CD14-positive monocyte (primary cell): Measurements from ENCODE around the gene RPL31. TPM values are rescaled to one million over a fixed set of nuclear protein-coding genes. Genes with fewer than 3 reads are reported as not detected.

ENCODE experiments used
- DNase-seq, 3 donors: peaks; one replicate each; pipeline ENCODE4 v3.0.0-alpha.2; 2011 to 2022
- H2AFZ ChIP-seq: 2 replicates; pipeline ENCODE4 v1.6.0; 2012; ENCODE audit warnings: mild to moderate bottlenecking, low read depth, low read length, inconsistent platforms; ENCODE audit not compliant: insufficient read depth, poor library complexity, severe bottlenecking
- H3K27ac ChIP-seq, 2 donors: 1 replicate in 1 of 2; 2 replicates in 1 of 2; pipeline ENCODE4 v1.5.1; 2012 to 2013; ENCODE audit warnings: low read length in 2 of 2, control low read depth in 1 of 2, inconsistent platforms in 1 of 2, low read depth in 1 of 2, mild to moderate bottlenecking in 1 of 2
- H3K27me3 ChIP-seq, 2 donors: one replicate each; pipeline versions ENCODE4 v1.6.0 to v1.6.1; 2011 to 2013; ENCODE audit warnings: low read length in 2 of 2; ENCODE audit not compliant: control insufficient read depth in 2 of 2, insufficient read depth in 2 of 2
- H3K36me3 ChIP-seq, 2 donors: replicated peaks in 1 of 2; 1 replicate in 1 of 2; 2 replicates in 1 of 2; pipeline versions ENCODE4 v1.5.1 to v1.6.1; 2012 to 2013; ENCODE audit warnings: low read length in 2 of 2, control low read depth in 1 of 2, inconsistent platforms in 1 of 2, mild to moderate bottlenecking in 1 of 2; ENCODE audit not compliant: insufficient read depth in 2 of 2, control insufficient read depth in 1 of 2
- H3K4me1 ChIP-seq, 2 donors: 1 replicate in 1 of 2; 2 replicates in 1 of 2; pipeline versions ENCODE4 v1.5.1 to v1.6.1; 2012 to 2013; ENCODE audit warnings: low read length in 2 of 2, control low read depth in 1 of 2, inconsistent platforms in 1 of 2, mild to moderate bottlenecking in 1 of 2, moderate library complexity in 1 of 2; ENCODE audit not compliant: insufficient read depth in 2 of 2, control insufficient read depth in 1 of 2
- H3K4me2 ChIP-seq: replicated peaks from 2 replicates; pipeline ENCODE3; 2012; ENCODE audit warnings: low read length, moderate library complexity, mild to moderate bottlenecking; ENCODE audit not compliant: poor library complexity, severe bottlenecking; ENCODE audit errors: extremely low read depth
- H3K4me3 ChIP-seq, 3 experiments: fragments of 200-600 bp in 1 of 3; sonication (generic) in 1 of 3; replicated peaks in 1 of 3; 1 replicate in 2 of 3; 2 replicates in 1 of 3; pipeline ENCODE4 v1.5.1; 2011 to 2013; ENCODE audit warnings: low read length in 3 of 3, mild to moderate bottlenecking in 3 of 3, control low read depth in 2 of 3, low read depth in 2 of 3, inconsistent platforms in 1 of 3, moderate library complexity in 1 of 3
- H3K79me2 ChIP-seq: 2 replicates; pipeline ENCODE4 v1.6.0; 2012; ENCODE audit warnings: mild to moderate bottlenecking, control low read depth, inconsistent platforms, low read length, moderate library complexity; ENCODE audit not compliant: insufficient read depth
- H3K9ac ChIP-seq: 2 replicates; pipeline ENCODE4 v1.6.0; 2017; ENCODE audit warnings: low read length, mild to moderate bottlenecking; ENCODE audit not compliant: insufficient read depth, poor library complexity, severe bottlenecking
- H3K9me3 ChIP-seq, 2 donors: replicated peaks in 1 of 2; 1 replicate in 1 of 2; 2 replicates in 1 of 2; pipeline versions ENCODE4 v1.5.1 to v1.6.1; 2012 to 2013; ENCODE audit warnings: low read length in 2 of 2, control low read depth in 1 of 2; ENCODE audit not compliant: control insufficient read depth in 1 of 2, insufficient read depth in 1 of 2
- H4K20me1 ChIP-seq: 2 replicates; pipeline ENCODE4 v1.6.0; 2012; ENCODE audit warnings: mild to moderate bottlenecking, low read length, control low read depth, moderate library complexity; ENCODE audit not compliant: insufficient read depth
- H3K27ac Mint-ChIP-seq, 7 donors: one replicate each; pipeline ENCODE4 v1.8.0; 2020; ENCODE audit warnings: mild to moderate bottlenecking in 7 of 7, mixed read lengths in 7 of 7, moderate library complexity in 6 of 7, inconsistent platforms in 2 of 7
- H3K27me3 Mint-ChIP-seq, 3 donors: one replicate each; pipeline ENCODE4 v1.8.0; 2021 to 2022; ENCODE audit warnings: low read depth in 3 of 3, mild to moderate bottlenecking in 3 of 3, mixed read lengths in 3 of 3, moderate library complexity in 3 of 3, inconsistent platforms in 1 of 3
- H3K36me3 Mint-ChIP-seq, 2 donors: one replicate each; pipeline ENCODE4 v1.8.0; 2020; ENCODE audit warnings: mixed read lengths in 2 of 2, inconsistent platforms in 1 of 2, mild to moderate bottlenecking in 1 of 2
- H3K4me1 Mint-ChIP-seq: one replicate; pipeline ENCODE4 v1.8.0; 2020; ENCODE audit warnings: mild to moderate bottlenecking, mixed read lengths
- H3K4me3 Mint-ChIP-seq, 2 donors: one replicate each; pipeline ENCODE4 v1.8.0; 2020; ENCODE audit warnings: mild to moderate bottlenecking in 2 of 2, mixed read lengths in 2 of 2, moderate library complexity in 1 of 2
- H3K9me3 Mint-ChIP-seq, 7 donors: one replicate each; pipeline ENCODE4 v1.8.0; 2020 to 2022; ENCODE audit warnings: mixed read lengths in 7 of 7, mild to moderate bottlenecking in 6 of 7, moderate library complexity in 6 of 7, inconsistent platforms in 2 of 7
- CTCF ChIP-seq: fragments of 200-600 bp; IDR thresholded peaks from one replicate; pipeline ENCODE4 v1.8.0; 2022; ENCODE audit warnings: antibody characterized with exemption, mild to moderate bottlenecking
- WGBS: methylation state at CpG from one replicate; pipeline ENCODE4 v1.1.5; 2013; ENCODE audit warnings: missing lambda C conversion rate; ENCODE audit not compliant: insufficient coverage; 5-methylcytosine and 5-hydroxymethylcytosine counted together
- intact Hi-C, 2 donors: fragments of 100-400 bp; cut with micrococcal nuclease; formaldehyde crosslinking; loops; one replicate each; pipeline versions ENCODE4 v1.15.0 to v1.15.1; 2023
- polyA plus RNA-seq, 3 donors: library from polyadenylated mRNA; depleted of rRNA in 1 of 3; unstranded in 2 of 3; stranded (reverse) in 1 of 3; fragments of 300-500 nt in 2 of 3; fragments of >200 nt in 1 of 3; fragmentation: Illumina TruSeq in 2 of 3; gene quantifications; 1 replicate in 2 of 3; 2 replicates in 1 of 3; pipeline ENCODE4 v1.2.3, GENCODE V29; 2012 to 2021

Gene RPL31
- polyA plus RNA-seq, 3 donors: 1,537 to 2,299 (median 1,998) TPM

GRCh38 chr2:101017371-101017770, 15.3 kb downstream of the RPL31 start:
- H3K27ac ChIP-seq: no peak overlapping the region
- H3K79me2 ChIP-seq: peaks cover 4% of the 10 kb centered on the region
- no peak overlapping the region for H3K4me3 ChIP-seq
- peaks cover 34% of the 10 kb centered on the region for H4K20me1 ChIP-seq
- intact Hi-C loops: loop anchor here in 1 of 2 donors (10.0 kb wide), 1 partner anchor 817 kb away; no protein-coding TSS in a partner anchor
- H3K36me3 ChIP-seq: peaks cover 47 to 80% of the 10 kb centered on the region in 2 donors
- no peak for TF ChIP-seq CTCF
- H3K4me2 ChIP-seq: no peak overlapping the region
- H3K27me3 ChIP-seq: no peaks in the 10 kb centered on the region
- no peak for DNase-seq
- Mint-ChIP-seq H3K36me3 (peaks cover 48 to 56% of the 10 kb centered on the region in 2 donors), H3K27ac (no peak overlapping the region), H3K27me3 (peaks cover 0 to 3% (median 0%) of the 10 kb centered on the region in 3 donors), H3K9me3 (no peaks in the 10 kb centered on the region), H3K4me3 (no peak overlapping the region), H3K4me1 (no peaks in the 10 kb centered on the region)
- H3K9me3 ChIP-seq: no peaks in the 10 kb centered on the region
- H2AFZ ChIP-seq: no peak overlapping the region
- H3K9ac ChIP-seq: no peak overlapping the region
- 80% methylated on average over 1 of the region's 3 CpGs for WGBS
- H3K4me1 ChIP-seq: no peaks in the 10 kb centered on the region

GRCh38 chr2:101018934-101019333, 16.8 kb downstream of the RPL31 start:
- no peak for DNase-seq
- Histone ChIP-seq H2AFZ (no peak overlapping the region), H3K4me3 (no peak overlapping the region), H3K4me2 (no peak overlapping the region), H4K20me1 (peaks cover 19% of the 10 kb centered on the region), H3K27ac (no peak overlapping the region), H3K4me1 (no peaks in the 10 kb centered on the region), H3K27me3 (no peaks in the 10 kb centered on the region), H3K9ac (no peak overlapping the region), H3K79me2 (no peaks in the 10 kb centered on the region), H3K9me3 (no peaks in the 10 kb centered on the region), H3K36me3 (peaks cover 43 to 84% of the 10 kb centered on the region in 2 donors)
- intact Hi-C loops: loop anchor here in 1 of 2 donors (10.0 kb wide), 1 partner anchor 816 kb away; no protein-coding TSS in a partner anchor
- Mint-ChIP-seq H3K27me3 (peaks cover 0 to 3% (median 0%) of the 10 kb centered on the region in 3 donors), H3K27ac (peak overlapping the region in 2 of 7 donors; percentile 10 to 21), H3K36me3 (peaks cover 49 to 67% of the 10 kb centered on the region in 2 donors), H3K4me3 (no peak overlapping the region), H3K4me1 (no peaks in the 10 kb centered on the region), H3K9me3 (no peaks in the 10 kb centered on the region)
- no peak for TF ChIP-seq CTCF
- 92% methylated on average over 5 of the region's 8 CpGs for WGBS
